Prostate gland (tissue), 2 donors: ENCODE measurements around the gene RAB8A. TPM values are rescaled to one million over a fixed set of nuclear protein-coding genes. Genes with fewer than 3 reads are reported as not detected.

Source experiments
- DNase-seq: peaks from one replicate; pipeline ENCODE4 v3.0.0-alpha.2; 2019; ENCODE audit warnings: low spot score
- H3K27ac ChIP-seq, 2 donors: fragments of 200-600 bp; sonication (generic); 2 replicates each; pipeline ENCODE4 v1.5.1; 2017 to 2019
- H3K27me3 ChIP-seq: fragments of 200-600 bp; sonication (generic); replicated peaks from 2 replicates; pipeline ENCODE4 v1.5.1; 2019; ENCODE audit not compliant: insufficient read depth
- H3K36me3 ChIP-seq, 2 donors: fragments of 200-600 bp; sonication (generic); 1 replicate in 1 of 2; 2 replicates in 1 of 2; pipeline versions ENCODE4 v1.5.1 to v1.8.1; 2017 to 2019
- H3K4me1 ChIP-seq: fragments of 200-600 bp; sonication (generic); replicated peaks from 2 replicates; pipeline ENCODE4 v1.5.1; 2019
- H3K4me3 ChIP-seq, 2 donors: fragments of 200-600 bp; sonication (generic); 2 replicates each; pipeline ENCODE4 v1.5.1; 2017 to 2019
- H3K9me3 ChIP-seq: fragments of 200-600 bp; sonication (generic); 2 replicates; pipeline ENCODE4 v1.5.1; 2017
- CTCF ChIP-seq, 4 experiments: fragments of 200-600 bp in 2 of 4; fragments of 450-650 bp in 2 of 4; sonication (generic) in 2 of 4; IDR thresholded peaks; 1 replicate in 3 of 4; 2 replicates in 1 of 4; pipeline ENCODE4 v1.5.1; 2016 to 2019; ENCODE audit warnings: antibody characterized with exemption in 4 of 4, mild to moderate bottlenecking in 2 of 4, moderate library complexity in 2 of 4
- POLR2A ChIP-seq: fragments of 450-650 bp; IDR thresholded peaks from one replicate; pipeline ENCODE4 v1.6.1; 2016; ENCODE audit warnings: antibody characterized with exemption, mild to moderate bottlenecking
- POLR2AphosphoS5 ChIP-seq: sonication (generic); formaldehyde crosslinking; IDR thresholded peaks from one replicate; pipeline ENCODE4 v1.6.1; 2017; ENCODE audit warnings: antibody characterized with exemption
- WGBS: methylation state at CpG from one replicate; pipeline ENCODE4 v1.1.5; 2018; 5-methylcytosine and 5-hydroxymethylcytosine counted together
- intact Hi-C: fragments of 100-400 bp; cut with DNase I; formaldehyde crosslinking; loops from one replicate; pipeline ENCODE4 v1.14.2; 2022
- total RNA-seq, 2 donors: library from RNA; depleted of rRNA; stranded (reverse); fragments of >200 nt; gene quantifications; one replicate each; pipeline ENCODE4 v1.1.0, GENCODE V29; 2016

The RAB8A gene
- total RNA-seq, 2 donors from 2014 or later, result 67.8 to 70.5 TPM

DNA sequence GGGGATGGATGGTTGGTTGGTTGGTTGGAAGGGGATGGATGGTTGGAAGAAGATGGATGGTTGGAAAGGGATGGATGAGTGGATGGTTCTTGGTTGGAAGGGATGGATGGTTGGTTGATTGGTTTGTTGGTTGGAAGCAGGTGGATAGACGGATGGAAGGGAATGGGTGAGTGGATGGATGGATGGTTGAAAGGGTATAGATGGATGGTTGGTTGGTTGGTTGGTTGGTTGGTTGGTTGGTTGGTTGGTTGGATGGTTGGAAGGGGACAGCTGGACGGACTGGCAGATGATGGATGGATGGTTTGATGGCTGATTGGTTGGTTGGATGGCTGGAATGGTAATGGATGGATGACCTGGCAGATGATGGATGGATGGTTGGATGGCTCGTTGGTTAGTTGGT lies 20.0 kb downstream of the RAB8A start:
- Histone ChIP-seq H3K4me3 (no peak overlapping the region), H3K27ac (no peak overlapping the region), H3K9me3 (no peaks in the 10 kb centered on the region), H3K36me3 (peaks cover 25 to 31% of the 10 kb centered on the region in 2 donors), H3K27me3 (no peaks in the 10 kb centered on the region), H3K4me1 (no peaks in the 10 kb centered on the region)
- no peak for DNase-seq
- intact Hi-C loops, result no loop called here
- WGBS, result 93% methylated on average over 3 of the region's 3 CpGs
- no peak for TF ChIP-seq POLR2A
- no peak for TF ChIP-seq CTCF (IDR thresholded peaks at IDR 0.05)
- no peak for TF ChIP-seq POLR2AphosphoS5

GRCh38 chr19:16133818-16134217 lies 22.1 kb downstream of the RAB8A start:
- peaks cover 12 to 25% of the 10 kb centered on the region in 2 donors for H3K36me3 ChIP-seq
- H3K9me3 ChIP-seq, result no peaks in the 10 kb centered on the region
- no peaks in the 10 kb centered on the region for H3K27me3 ChIP-seq
- intact Hi-C loops, result no loop called here
- WGBS, result 96% methylated on average over 4 of the region's 4 CpGs
- H3K4me3 ChIP-seq, result no peak overlapping the region
- TF ChIP-seq POLR2AphosphoS5 (no peak), CTCF (IDR thresholded peaks at IDR 0.05) (no peak), POLR2A (no peak)
- H3K27ac ChIP-seq, result no peak overlapping the region
- DNase-seq, result no peak
- no peaks in the 10 kb centered on the region for H3K4me1 ChIP-seq

DNA sequence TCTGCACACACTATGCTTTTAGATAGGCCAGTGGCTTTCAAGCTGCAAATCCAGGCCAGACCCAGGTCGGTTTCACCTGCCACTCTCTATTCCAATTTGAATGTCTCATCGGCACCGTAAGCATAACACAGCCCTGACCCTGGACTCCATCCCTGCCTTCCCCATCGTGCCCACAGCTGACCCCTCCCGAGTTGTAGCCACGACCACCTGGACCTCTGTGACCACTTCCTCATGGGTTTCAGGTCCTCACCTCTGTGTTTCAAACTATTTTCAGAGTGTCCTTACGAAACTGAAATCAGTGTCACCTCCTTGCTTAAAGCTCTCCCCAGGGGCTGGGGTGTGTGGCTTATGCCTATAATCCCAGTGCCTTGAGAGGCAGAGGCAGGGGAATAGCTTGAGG lies 22.8 kb downstream of the RAB8A start:
- Histone ChIP-seq H3K27me3 (no peaks in the 10 kb centered on the region), H3K9me3 (no peaks in the 10 kb centered on the region), H3K4me3 (no peak overlapping the region), H3K4me1 (no peaks in the 10 kb centered on the region), H3K27ac (no peak overlapping the region), H3K36me3 (peaks cover 8 to 23% of the 10 kb centered on the region in 2 donors)
- intact Hi-C loops, result no loop called here
- DNase-seq, result no peak
- TF ChIP-seq POLR2AphosphoS5, result no peak
- no peak for TF ChIP-seq POLR2A
- TF ChIP-seq CTCF (IDR thresholded peaks at IDR 0.05), result no peak
- 82% methylated on average over 7 of the region's 7 CpGs for WGBS

DNA sequence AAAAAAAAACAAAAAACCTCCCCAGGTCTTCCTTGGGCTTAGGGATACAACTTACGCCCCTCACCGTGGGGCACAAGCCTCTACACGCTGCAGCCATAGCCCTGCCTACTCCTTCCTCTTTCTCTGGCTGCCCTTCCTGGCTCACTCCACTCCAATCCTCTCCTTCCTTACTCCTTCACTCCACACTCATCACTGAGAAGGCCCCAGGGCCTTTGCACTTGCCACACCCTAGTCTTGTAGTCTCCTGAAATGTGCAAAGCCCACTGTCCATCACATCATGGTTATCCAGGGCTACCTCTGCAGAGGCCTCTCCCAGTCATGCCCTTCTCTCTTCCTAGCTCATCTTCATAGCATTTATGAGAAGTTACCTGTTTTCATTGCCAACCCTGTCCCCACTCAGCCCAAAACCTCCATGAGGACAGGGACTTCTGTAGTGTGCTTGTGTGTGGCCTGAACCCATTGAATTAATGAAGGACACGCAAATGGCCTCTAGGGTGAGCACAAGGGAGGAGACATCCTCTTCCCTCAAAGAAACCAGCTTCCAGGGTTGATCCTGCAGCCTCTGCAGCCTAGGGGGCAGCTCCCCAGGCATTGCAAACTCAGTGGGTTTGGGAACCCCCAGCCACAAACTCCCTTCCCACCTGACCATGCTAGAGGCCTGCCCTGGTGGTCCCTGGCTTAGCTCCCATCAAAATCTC lies 23.9 kb downstream of the RAB8A start:
- Histone ChIP-seq H3K27ac (no peak overlapping the region), H3K4me3 (no peak overlapping the region), H3K36me3 (peaks cover 6 to 23% of the 10 kb centered on the region in 2 donors), H3K9me3 (no peaks in the 10 kb centered on the region), H3K27me3 (no peaks in the 10 kb centered on the region), H3K4me1 (no peaks in the 10 kb centered on the region)
- 87% methylated on average over 4 of the region's 4 CpGs for WGBS
- TF ChIP-seq POLR2A, result no peak
- TF ChIP-seq CTCF (IDR thresholded peaks at IDR 0.05), result no peak
- TF ChIP-seq POLR2AphosphoS5, result no peak
- intact Hi-C loops, result no loop called here
- DNase-seq, result no peak
